Adipocyte (in vitro differentiated cells): ENCODE results near the gene CACNB2.

Source experiments
- DNase-seq: peaks from one replicate; pipeline ENCODE4 v3.0.0-alpha.2; 2015; ENCODE audit warnings: low read depth
- H3K27me3 ChIP-seq: replicated peaks from 2 replicates; pipeline ENCODE4 v1.7.0; 2013; ENCODE audit warnings: mild to moderate bottlenecking, low read length, moderate library complexity; ENCODE audit not compliant: control insufficient read depth, insufficient read depth
- H3K36me3 ChIP-seq: 2 replicates; pipeline ENCODE4 v1.7.0; 2013; ENCODE audit warnings: low read length, mild to moderate bottlenecking, moderate library complexity; ENCODE audit not compliant: control insufficient read depth, insufficient read depth, severe bottlenecking
- H3K4me1 ChIP-seq: 2 replicates; pipeline ENCODE4 v1.7.0; 2013; ENCODE audit warnings: mild to moderate bottlenecking, low read length, moderate library complexity; ENCODE audit not compliant: control insufficient read depth, insufficient read depth
- H3K4me3 ChIP-seq: 2 replicates; pipeline ENCODE4 v1.7.0; 2013; ENCODE audit warnings: mild to moderate bottlenecking, low read length, moderate library complexity
- H3K9ac ChIP-seq: 2 replicates; pipeline ENCODE4 v1.7.0; 2013; ENCODE audit warnings: mild to moderate bottlenecking, low read length, moderate library complexity
- H3K9me3 ChIP-seq: 2 replicates; pipeline ENCODE4 v1.7.0; 2013; ENCODE audit warnings: mild to moderate bottlenecking, low read length, moderate library complexity; ENCODE audit not compliant: control insufficient read depth

CACNB2 gene

DNA sequence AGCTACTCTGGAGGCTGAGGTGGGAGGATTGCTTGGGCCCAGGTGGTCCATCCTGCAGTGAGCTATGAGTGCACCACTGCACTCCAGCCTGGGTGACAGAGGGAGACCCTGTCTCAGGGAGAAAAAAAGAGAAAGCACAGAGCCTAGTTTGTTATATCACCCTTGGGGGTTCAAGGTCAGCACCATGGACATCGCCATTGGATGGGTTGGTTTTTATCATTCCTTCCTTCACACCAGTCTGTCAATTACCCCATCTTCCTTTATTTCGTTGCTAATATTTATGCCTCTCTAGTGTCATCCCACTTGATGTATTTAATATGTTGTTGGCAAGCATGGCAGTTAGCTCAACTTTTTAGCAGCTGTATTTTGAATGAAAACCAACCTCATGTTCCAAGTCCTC lies 328.9 kb downstream of the CACNB2 start:
- Histone ChIP-seq H3K27me3 (no peaks in the 10 kb centered on the region), H3K4me3 (no peak overlapping the region), H3K36me3 (no peaks in the 10 kb centered on the region), H3K4me1 (peaks cover 9% of the 10 kb centered on the region), H3K9ac (no peak overlapping the region), H3K9me3 (no peaks in the 10 kb centered on the region)
- no peak for DNase-seq

DNA sequence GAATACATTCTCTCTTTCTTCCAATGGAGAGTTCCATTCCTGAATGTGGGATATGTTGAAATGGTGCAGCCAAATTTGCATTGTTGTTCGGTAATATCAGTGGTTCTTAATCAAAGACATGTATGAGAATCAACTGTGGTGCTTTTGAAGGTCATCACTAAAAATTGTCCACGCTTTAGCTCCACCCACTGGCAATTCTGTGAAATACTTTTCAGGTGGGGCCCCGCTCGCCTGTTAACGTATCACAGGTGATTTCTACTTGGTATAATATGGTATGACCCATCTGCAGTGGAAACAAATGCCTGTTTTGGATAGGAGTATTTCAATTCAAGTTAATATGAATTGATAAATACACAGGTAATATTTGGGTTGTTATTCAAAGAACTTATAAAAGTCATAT lies 332.8 kb downstream of the CACNB2 start:
- H3K36me3 ChIP-seq: no peaks in the 10 kb centered on the region
- no peak overlapping the region for H3K9ac ChIP-seq
- H3K4me1 ChIP-seq: peaks cover 9% of the 10 kb centered on the region
- DNase-seq: no peak
- no peaks in the 10 kb centered on the region for H3K27me3 ChIP-seq
- H3K4me3 ChIP-seq: no peak overlapping the region
- no peaks in the 10 kb centered on the region for H3K9me3 ChIP-seq

DNA sequence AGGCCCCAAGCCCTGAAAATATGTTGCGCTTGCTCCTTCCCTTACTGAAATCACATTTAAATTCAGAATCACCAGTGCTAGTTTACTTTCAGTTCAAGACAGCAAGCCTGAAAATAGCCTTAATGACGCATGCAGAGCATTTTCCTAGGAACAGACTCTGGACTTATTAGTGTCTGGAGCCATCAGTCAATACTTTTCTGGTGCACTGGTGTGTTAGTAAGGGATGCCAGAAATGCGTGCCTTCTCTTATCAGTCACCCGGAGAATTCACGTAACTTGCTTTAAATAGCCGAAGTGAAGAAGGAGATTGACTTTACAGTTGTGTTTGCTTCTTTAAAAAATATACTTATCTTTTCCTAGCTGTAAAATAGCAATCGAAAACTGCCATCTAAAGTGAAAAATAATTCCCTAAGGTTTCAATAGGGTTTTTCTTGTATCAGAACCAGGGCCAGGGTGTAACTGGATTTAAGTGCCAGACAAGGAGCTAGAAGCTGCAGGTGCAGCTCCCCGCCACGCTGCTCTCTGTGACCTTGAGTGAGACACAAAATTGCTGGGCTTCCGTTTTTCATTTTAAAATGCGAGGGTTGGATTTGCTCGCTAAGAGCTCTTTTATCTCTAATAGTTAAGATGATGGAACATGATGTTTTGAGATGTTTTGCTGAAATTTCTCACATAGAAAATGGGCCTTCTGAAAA lies 333.3 kb downstream of the CACNB2 start:
- no peak overlapping the region for H3K4me3 ChIP-seq
- peaks cover 9% of the 10 kb centered on the region for H3K4me1 ChIP-seq
- H3K9me3 ChIP-seq: no peaks in the 10 kb centered on the region
- H3K9ac ChIP-seq: no peak overlapping the region
- no peaks in the 10 kb centered on the region for H3K27me3 ChIP-seq
- no peak for DNase-seq
- H3K36me3 ChIP-seq: no peaks in the 10 kb centered on the region

- H3K4me1 ChIP-seq: peaks cover 7% of the 10 kb centered on the region
- H3K36me3 ChIP-seq: no peaks in the 10 kb centered on the region
- H3K9me3 ChIP-seq: no peaks in the 10 kb centered on the region
- no peak for DNase-seq
- H3K4me3 ChIP-seq: no peak overlapping the region
- no peak overlapping the region for H3K9ac ChIP-seq
- no peaks in the 10 kb centered on the region for H3K27me3 ChIP-seq
Observed at GRCh38 chr10:18474118-18474455, 333.9 kb downstream of the CACNB2 start.

- no peak overlapping the region for H3K9ac ChIP-seq
- H3K4me3 ChIP-seq: no peak overlapping the region
- H3K4me1 ChIP-seq: no peaks in the 10 kb centered on the region
- DNase-seq: no peak
- H3K27me3 ChIP-seq: no peaks in the 10 kb centered on the region
- H3K36me3 ChIP-seq: no peaks in the 10 kb centered on the region
- no peaks in the 10 kb centered on the region for H3K9me3 ChIP-seq
Observed at GRCh38 chr10:18476076-18476647, 335.9 kb downstream of the CACNB2 start.

DNA sequence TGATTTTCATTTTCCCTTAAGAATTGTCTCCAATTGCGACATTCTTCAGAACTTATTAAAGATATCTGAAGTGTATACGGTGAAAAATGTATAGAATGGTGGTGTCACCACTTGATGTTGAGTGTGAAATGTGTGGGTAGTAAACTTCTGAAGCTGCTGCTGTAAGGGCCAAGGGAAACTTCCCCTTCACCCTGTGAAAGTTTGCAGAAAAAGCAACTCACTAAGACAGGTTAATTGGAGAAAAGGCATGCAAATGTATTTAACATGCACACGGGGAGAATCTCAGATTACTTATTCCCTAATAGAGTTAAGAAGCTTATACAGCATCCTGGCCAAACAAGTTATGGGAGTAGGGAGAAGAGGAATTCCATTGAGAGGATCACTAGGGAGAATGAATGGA lies 338.1 kb downstream of the CACNB2 start:
- DNase-seq: no peak
- H3K9me3 ChIP-seq: no peaks in the 10 kb centered on the region
- no peaks in the 10 kb centered on the region for H3K4me1 ChIP-seq
- no peaks in the 10 kb centered on the region for H3K36me3 ChIP-seq
- H3K4me3 ChIP-seq: no peak overlapping the region
- H3K27me3 ChIP-seq: no peaks in the 10 kb centered on the region
- H3K9ac ChIP-seq: no peak overlapping the region

DNA sequence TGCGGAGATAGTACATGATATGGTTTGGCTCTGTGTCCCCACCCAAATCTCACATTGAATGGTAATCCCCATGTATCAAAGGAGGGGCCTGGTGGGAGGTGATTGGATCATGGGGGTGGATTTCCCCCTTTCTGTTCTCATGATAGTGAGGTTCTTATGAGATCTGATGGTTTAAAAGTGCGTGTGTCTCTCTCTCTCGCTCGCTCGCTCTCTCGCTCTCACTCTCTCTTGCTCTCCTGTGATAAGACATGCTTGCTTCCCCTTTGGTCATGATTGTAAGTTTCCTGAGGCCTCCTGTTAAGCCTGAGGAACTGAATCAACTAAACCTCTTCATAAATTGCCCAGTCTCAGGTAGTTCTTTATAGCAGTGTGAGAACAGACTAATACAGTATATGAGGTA lies 339.3 kb downstream of the CACNB2 start:
- no peak overlapping the region for H3K9ac ChIP-seq
- DNase-seq: no peak

DNA sequence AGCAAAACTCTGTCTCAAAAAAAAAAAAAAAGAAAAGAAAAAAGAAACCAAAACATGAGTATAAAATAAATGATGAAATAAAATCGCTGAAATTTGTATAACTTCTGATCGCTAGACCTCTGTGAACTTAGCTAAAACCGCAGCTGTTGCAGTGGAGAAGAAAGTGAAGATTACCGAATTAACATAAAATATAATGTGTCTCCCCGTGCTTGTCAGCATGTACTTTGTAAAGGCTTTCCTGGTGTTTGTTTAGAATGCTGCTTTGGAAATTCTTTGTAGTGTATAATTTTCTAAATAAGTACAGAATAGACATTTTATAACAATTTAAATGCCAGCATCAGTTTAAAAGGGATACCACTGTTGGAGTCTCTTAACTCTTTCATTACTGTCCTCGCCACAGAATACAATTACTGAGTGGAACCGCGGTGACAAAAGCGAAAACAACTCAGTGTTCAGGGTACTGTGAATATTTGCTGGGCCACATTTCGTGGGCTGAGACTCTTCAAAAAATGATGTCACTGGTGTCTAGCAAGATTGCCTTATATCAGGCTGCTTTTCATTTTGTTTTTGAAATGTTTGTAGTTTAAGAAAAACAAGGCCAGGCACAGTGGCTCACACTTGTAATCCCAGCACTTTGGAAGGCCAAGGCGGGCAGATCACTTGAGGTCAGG lies 343.4 kb downstream of the CACNB2 start:
- Histone ChIP-seq H3K4me3 (no peak overlapping the region), H3K9ac (no peak overlapping the region), H3K4me1 (no peaks in the 10 kb centered on the region), H3K9me3 (no peaks in the 10 kb centered on the region), H3K27me3 (no peaks in the 10 kb centered on the region), H3K36me3 (no peaks in the 10 kb centered on the region)
- DNase-seq: no peak

More for the DNA sequence above, 339.3 kb downstream of the CACNB2 start:
- H3K4me1 ChIP-seq: no peaks in the 10 kb centered on the region
- no peaks in the 10 kb centered on the region for H3K27me3 ChIP-seq
- no peak overlapping the region for H3K4me3 ChIP-seq
- no peaks in the 10 kb centered on the region for H3K9me3 ChIP-seq
- H3K36me3 ChIP-seq: no peaks in the 10 kb centered on the region

GRCh38 chr10:18486438-18486837 lies 346.2 kb downstream of the CACNB2 start:
- DNase-seq: no peak
- no peak overlapping the region for H3K9ac ChIP-seq
- H3K36me3 ChIP-seq: no peaks in the 10 kb centered on the region
- H3K4me1 ChIP-seq: no peaks in the 10 kb centered on the region
- H3K4me3 ChIP-seq: no peak overlapping the region
- H3K9me3 ChIP-seq: no peaks in the 10 kb centered on the region
- no peaks in the 10 kb centered on the region for H3K27me3 ChIP-seq

- no peak for DNase-seq
- no peaks in the 10 kb centered on the region for H3K9me3 ChIP-seq
- H3K27me3 ChIP-seq: no peaks in the 10 kb centered on the region
- no peak overlapping the region for H3K9ac ChIP-seq
- no peaks in the 10 kb centered on the region for H3K4me1 ChIP-seq
- no peak overlapping the region for H3K4me3 ChIP-seq
- H3K36me3 ChIP-seq: no peaks in the 10 kb centered on the region
Observed at GRCh38 chr10:18490755-18491154, 350.5 kb downstream of the CACNB2 start.

- no peaks in the 10 kb centered on the region for H3K4me1 ChIP-seq
- H3K36me3 ChIP-seq: no peaks in the 10 kb centered on the region
- no peak overlapping the region for H3K4me3 ChIP-seq
- H3K27me3 ChIP-seq: no peaks in the 10 kb centered on the region
- no peak for DNase-seq
- H3K9me3 ChIP-seq: no peaks in the 10 kb centered on the region
- no peak overlapping the region for H3K9ac ChIP-seq
Observed at GRCh38 chr10:18497806-18498369, 357.7 kb downstream of the CACNB2 start.
